ENCODE measurements around the gene HK1. TPM values are rescaled to one million over a fixed set of nuclear protein-coding genes. Genes with fewer than 3 reads are reported as not detected.

Gene HK1
- total and polyA plus RNA-seq, 2 experiments from 2014 or later = 31.1 to 42.5 TPM

DNA sequence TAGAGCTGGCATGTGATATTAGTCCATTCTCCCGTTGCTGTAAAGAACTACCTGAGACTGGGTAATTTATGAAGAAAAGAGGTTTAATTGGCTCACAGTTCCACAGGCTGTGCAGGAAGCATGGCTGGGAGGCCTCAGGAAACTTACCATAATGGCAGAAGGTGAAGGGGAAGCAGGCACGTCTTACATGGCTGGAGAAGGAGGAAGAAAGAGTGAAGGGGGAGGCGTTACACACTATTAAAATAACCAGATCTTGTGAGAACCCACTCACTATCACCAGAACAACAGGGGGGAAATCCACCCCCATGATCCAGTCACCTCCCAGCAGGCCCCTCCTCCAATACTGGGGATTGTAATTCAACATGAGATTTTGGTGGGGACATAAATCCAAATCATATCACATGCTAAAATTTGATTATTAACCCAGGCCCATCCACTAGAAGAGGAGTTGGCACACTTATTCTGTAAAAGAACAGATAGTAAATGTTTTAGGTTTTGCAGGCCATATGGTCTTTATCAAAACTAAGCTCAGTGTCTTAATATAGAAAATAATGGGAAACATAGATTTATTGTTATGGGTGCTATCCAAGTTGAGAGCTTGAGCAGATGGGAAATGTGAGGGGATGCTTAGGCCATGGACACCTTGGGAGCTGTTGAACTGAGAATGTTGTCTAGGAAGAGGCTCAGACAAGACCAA lies 18.6 kb upstream of the HK1 start:
- no peaks in the 10 kb centered on the region for H3K79me2 ChIP-seq
- H3K4me1 ChIP-seq (ENCODE audit: insufficient read depth) = no peaks in the 10 kb centered on the region
- H3K27me3 ChIP-seq = no peaks in the 10 kb centered on the region
- no peak overlapping the region for H3K27ac ChIP-seq
- WGBS (ENCODE audit: low lambda C conversion rate, missing lambda C conversion rate) = 84% methylated on average over 3 of the region's 3 CpGs
- no peak overlapping the region for H2AFZ ChIP-seq
- no peaks in the 10 kb centered on the region for H3K9me2 ChIP-seq (replicated peaks; ENCODE audit: insufficient read depth)
- no peaks in the 10 kb centered on the region for H3K36me3 ChIP-seq (replicated peaks; ENCODE audit: insufficient read depth, low read depth)
- no peak for DNase-seq (ENCODE audit: low spot score)
- no peak overlapping the region for H3K4me3 ChIP-seq
- no peaks in the 10 kb centered on the region for H3K9me3 ChIP-seq (ENCODE audit: low read depth)
- H4K20me1 ChIP-seq (ENCODE audit: insufficient read depth, poor library complexity, severe bottlenecking) = no peaks in the 10 kb centered on the region
- H3K4me2 ChIP-seq = no peak overlapping the region
- TF ChIP-seq EZH2 (IDR thresholded peaks at IDR 0.05; ENCODE audit: borderline replicate concordance) (no peak), EZH2phosphoT487 (IDR thresholded peaks at IDR 0.05; ENCODE audit: low read depth, severe bottlenecking, unreplicated experiment) (no peak), CTCF (IDR thresholded peaks at IDR 0.05; ENCODE audit: poor library complexity) (no peak)

GRCh38 chr10:69261184-69261583 lies 17.1 kb upstream of the HK1 start:
- Histone ChIP-seq H3K36me3 (replicated peaks; ENCODE audit: insufficient read depth, low read depth) (no peaks in the 10 kb centered on the region), H3K4me2 (no peak overlapping the region), H2AFZ (no peak overlapping the region), H3K79me2 (no peaks in the 10 kb centered on the region), H3K27ac (no peak overlapping the region), H3K4me3 (no peak overlapping the region), H3K9me2 (replicated peaks; ENCODE audit: insufficient read depth) (no peaks in the 10 kb centered on the region), H4K20me1 (ENCODE audit: insufficient read depth, poor library complexity, severe bottlenecking) (no peaks in the 10 kb centered on the region), H3K4me1 (ENCODE audit: insufficient read depth) (no peaks in the 10 kb centered on the region), H3K27me3 (no peaks in the 10 kb centered on the region), H3K9me3 (ENCODE audit: low read depth) (no peaks in the 10 kb centered on the region)
- no peak for DNase-seq (ENCODE audit: low spot score)
- 93% methylated on average over 8 of the region's 8 CpGs for WGBS (ENCODE audit: low lambda C conversion rate, missing lambda C conversion rate)
- TF ChIP-seq CTCF (IDR thresholded peaks at IDR 0.05; ENCODE audit: poor library complexity) (no peak), EZH2 (IDR thresholded peaks at IDR 0.05; ENCODE audit: borderline replicate concordance) (no peak), EZH2phosphoT487 (IDR thresholded peaks at IDR 0.05; ENCODE audit: low read depth, severe bottlenecking, unreplicated experiment) (no peak)

- H2AFZ ChIP-seq = no peak overlapping the region
- no peak overlapping the region for H3K27ac ChIP-seq
- DNase-seq (ENCODE audit: low spot score) = no peak
- no peaks in the 10 kb centered on the region for H3K9me2 ChIP-seq (replicated peaks; ENCODE audit: insufficient read depth)
- no peaks in the 10 kb centered on the region for H3K4me1 ChIP-seq (ENCODE audit: insufficient read depth)
- no peak overlapping the region for H3K4me3 ChIP-seq
- TF ChIP-seq EZH2 (IDR thresholded peaks at IDR 0.05; ENCODE audit: borderline replicate concordance) (no peak), EZH2phosphoT487 (IDR thresholded peaks at IDR 0.05; ENCODE audit: low read depth, severe bottlenecking, unreplicated experiment) (no peak), CTCF (IDR thresholded peaks at IDR 0.05; ENCODE audit: poor library complexity) (no peak)
- no peaks in the 10 kb centered on the region for H3K27me3 ChIP-seq
- H3K79me2 ChIP-seq = no peaks in the 10 kb centered on the region
- H3K4me2 ChIP-seq = no peak overlapping the region
- no peaks in the 10 kb centered on the region for H4K20me1 ChIP-seq (ENCODE audit: insufficient read depth, poor library complexity, severe bottlenecking)
- H3K36me3 ChIP-seq (replicated peaks; ENCODE audit: insufficient read depth, low read depth) = no peaks in the 10 kb centered on the region
- 89% methylated on average over 3 of the region's 3 CpGs for WGBS (ENCODE audit: low lambda C conversion rate, missing lambda C conversion rate)
- H3K9me3 ChIP-seq (ENCODE audit: low read depth) = no peaks in the 10 kb centered on the region
These were observed 16.0 kb upstream of the HK1 start for GRCh38 chr10:69262292-69262751.

Data from hepatocyte (in vitro differentiated cells).